ENCODE data around the gene MSRB3. TPM values are rescaled to one million over a fixed set of nuclear protein-coding genes. Genes with fewer than 3 reads are reported as not detected.

MSRB3 gene
- total RNA-seq, 1 experiment from 2014 or later = 5.9 TPM

DNA sequence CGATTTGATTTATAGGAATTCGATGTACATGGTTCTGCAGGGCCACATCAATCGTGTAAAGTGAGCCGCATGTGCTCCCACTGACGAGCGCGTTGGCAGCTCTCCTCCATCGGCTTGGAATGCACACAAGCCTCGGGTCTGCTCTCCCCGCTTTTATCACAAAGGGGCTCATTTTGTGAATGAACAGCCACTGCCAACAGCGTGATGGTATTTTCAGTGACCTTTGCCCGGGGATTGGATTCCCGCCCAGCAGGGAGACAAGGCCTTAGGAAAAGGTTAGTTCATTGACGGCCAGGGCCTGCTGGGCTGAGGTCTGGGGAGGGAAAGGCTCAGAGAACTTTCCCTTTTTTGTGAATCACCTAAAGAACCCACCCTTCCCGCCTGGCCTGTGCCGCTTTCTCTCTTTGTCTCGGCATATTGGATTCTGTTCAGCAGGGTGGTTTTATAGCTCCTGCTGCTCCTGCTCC is 232.1 kb downstream of the MSRB3 start:
- ChIA-PET CTCF (no interaction called here), POLR2A (ENCODE audit: unreplicated experiment) (no interaction called here)
- BruUV-seq (replicated peaks) = no TSS peak
- TF ChIP-seq, protein P1, sequence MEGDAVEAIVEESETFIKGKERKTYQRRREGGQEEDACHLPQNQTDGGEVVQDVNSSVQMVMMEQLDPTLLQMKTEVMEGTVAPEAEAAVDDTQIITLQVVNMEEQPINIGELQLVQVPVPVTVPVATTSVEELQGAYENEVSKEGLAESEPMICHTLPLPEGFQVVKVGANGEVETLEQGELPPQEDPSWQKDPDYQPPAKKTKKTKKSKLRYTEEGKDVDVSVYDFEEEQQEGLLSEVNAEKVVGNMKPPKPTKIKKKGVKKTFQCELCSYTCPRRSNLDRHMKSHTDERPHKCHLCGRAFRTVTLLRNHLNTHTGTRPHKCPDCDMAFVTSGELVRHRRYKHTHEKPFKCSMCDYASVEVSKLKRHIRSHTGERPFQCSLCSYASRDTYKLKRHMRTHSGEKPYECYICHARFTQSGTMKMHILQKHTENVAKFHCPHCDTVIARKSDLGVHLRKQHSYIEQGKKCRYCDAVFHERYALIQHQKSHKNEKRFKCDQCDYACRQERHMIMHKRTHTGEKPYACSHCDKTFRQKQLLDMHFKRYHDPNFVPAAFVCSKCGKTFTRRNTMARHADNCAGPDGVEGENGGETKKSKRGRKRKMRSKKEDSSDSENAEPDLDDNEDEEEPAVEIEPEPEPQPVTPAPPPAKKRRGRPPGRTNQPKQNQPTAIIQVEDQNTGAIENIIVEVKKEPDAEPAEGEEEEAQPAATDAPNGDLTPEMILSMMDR (conservative IDR thresholded peaks at IDR 0.05; ENCODE audit: low read depth, low read length) = no peak
- TF ChIP-seq EZH2phosphoT487 (IDR thresholded peaks at IDR 0.05; ENCODE audit: borderline replicate concordance, low read length) (no peak), EZH2 (IDR thresholded peaks at IDR 0.05; ENCODE audit: low read length, unreplicated experiment) (no peak)
- Histone ChIP-seq H3K4me2 (ENCODE audit: low read length) (no peak overlapping the region), H3K4me3 (ENCODE audit: low read length) (no peak overlapping the region), H3F3A (ENCODE audit: low read length, unreplicated experiment) (no peaks in the 10 kb centered on the region), H3K9me3 (ENCODE audit: low read length) (no peaks in the 10 kb centered on the region), H3K9ac (ENCODE audit: low read length) (no peak overlapping the region), H3K36me3 (ENCODE audit: low read depth, low read length) (no peaks in the 10 kb centered on the region), H3K9me2 (replicated peaks; ENCODE audit: low read length) (no peaks in the 10 kb centered on the region), H3K27me3 (ENCODE audit: low read length) (no peaks in the 10 kb centered on the region), H3K4me1 (ENCODE audit: insufficient read depth, low read length) (no peaks in the 10 kb centered on the region; the same call in 1 of the 2 replicates), H3K27ac (ENCODE audit: low read length) (no peak overlapping the region), H4K20me1 (ENCODE audit: low read length) (no peaks in the 10 kb centered on the region), H2AFZ (ENCODE audit: low read length) (no peak overlapping the region), H3K79me2 (ENCODE audit: low read length) (no peaks in the 10 kb centered on the region)
- ATAC-seq (no peak), DNase-seq (no peak)
- intact Hi-C loops (cut with micrococcal nuclease) = no loop called here

DNA sequence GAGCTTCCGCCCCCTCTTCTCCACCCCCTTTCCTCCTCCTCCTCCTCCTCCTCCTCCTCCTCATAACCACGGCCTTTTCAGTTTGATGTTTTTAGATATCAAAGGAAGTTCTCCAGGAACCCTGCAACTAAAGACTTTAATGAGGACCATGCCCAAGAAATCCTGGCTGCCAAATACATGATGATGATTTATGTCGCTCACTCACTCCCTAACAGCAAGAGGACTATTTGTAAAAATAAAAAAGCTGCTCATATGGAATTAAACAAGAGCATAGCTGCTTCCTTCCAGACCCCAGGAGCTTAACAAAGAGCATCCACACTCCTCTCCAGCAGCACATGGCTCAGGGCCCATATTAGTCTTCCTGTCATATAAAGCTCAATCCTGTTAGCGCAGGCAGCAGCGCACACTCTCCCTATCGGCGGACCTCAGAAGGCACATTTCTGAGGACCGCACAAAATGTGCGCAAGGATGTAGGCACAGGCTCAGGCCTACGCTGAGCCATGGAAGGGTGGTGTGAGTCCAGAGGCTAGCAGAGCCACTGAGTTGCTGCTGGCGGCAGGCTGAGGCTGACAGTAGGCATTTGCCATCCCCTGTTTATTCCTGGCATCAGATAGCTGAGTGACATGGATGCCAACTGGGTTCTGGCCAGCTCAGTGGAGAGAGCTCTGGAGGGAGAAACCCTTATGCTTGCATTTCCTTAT is 232.8 kb downstream of the MSRB3 start:
- Histone ChIP-seq H3K4me2 (ENCODE audit: low read length) (no peak overlapping the region), H4K20me1 (ENCODE audit: low read length) (no peaks in the 10 kb centered on the region), H3F3A (ENCODE audit: low read length, unreplicated experiment) (no peaks in the 10 kb centered on the region), H3K4me1 (ENCODE audit: insufficient read depth, low read length) (no peaks in the 10 kb centered on the region), H3K27ac (ENCODE audit: low read length) (no peak overlapping the region), H3K9me3 (ENCODE audit: low read length) (no peaks in the 10 kb centered on the region), H3K9ac (ENCODE audit: low read length) (no peak overlapping the region), H3K79me2 (ENCODE audit: low read length) (no peaks in the 10 kb centered on the region), H3K9me2 (replicated peaks; ENCODE audit: low read length) (no peaks in the 10 kb centered on the region), H3K36me3 (ENCODE audit: low read depth, low read length) (no peaks in the 10 kb centered on the region), H3K4me3 (ENCODE audit: low read length) (no peak overlapping the region), H2AFZ (ENCODE audit: low read length) (no peak overlapping the region), H3K27me3 (ENCODE audit: low read length) (no peaks in the 10 kb centered on the region)
- ChIA-PET CTCF (no interaction called here), POLR2A (ENCODE audit: unreplicated experiment) (no interaction called here)
- ATAC-seq (no peak), DNase-seq (no peak)
- intact Hi-C loops (cut with micrococcal nuclease) = no loop called here
- TF ChIP-seq, protein P1 (conservative IDR thresholded peaks at IDR 0.05; ENCODE audit: low read depth, low read length) = no peak
- TF ChIP-seq EZH2 (IDR thresholded peaks at IDR 0.05; ENCODE audit: low read length, unreplicated experiment) (no peak), EZH2phosphoT487 (IDR thresholded peaks at IDR 0.05; ENCODE audit: borderline replicate concordance, low read length) (no peak)
- no TSS peak for BruUV-seq (replicated peaks)

DNA sequence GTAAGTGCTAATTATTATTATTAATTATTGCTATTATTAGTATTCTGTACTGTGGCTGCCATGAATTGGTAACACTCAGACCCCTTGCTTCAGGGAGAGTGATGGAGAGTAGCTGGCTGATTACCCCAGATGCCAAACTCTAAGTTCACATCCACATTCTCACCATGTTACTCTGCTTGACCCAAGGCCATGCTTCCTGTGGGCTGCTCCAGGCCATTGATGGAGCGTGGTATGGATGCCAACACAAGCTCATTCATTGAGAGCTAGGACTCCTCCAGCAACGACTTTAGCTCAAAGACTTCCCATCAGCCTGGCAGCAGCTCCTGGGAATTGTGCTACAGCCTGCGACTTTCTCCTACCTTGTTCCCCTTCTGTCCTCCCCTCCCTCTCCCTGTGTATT is 233.4 kb downstream of the MSRB3 start:
- no peaks in the 10 kb centered on the region for H3F3A ChIP-seq (ENCODE audit: low read length, unreplicated experiment)
- ATAC-seq (no peak), DNase-seq (no peak)
- H3K36me3 ChIP-seq (ENCODE audit: low read depth, low read length) = no peaks in the 10 kb centered on the region
- H3K4me2 ChIP-seq (ENCODE audit: low read length) = no peak overlapping the region
- H3K27ac ChIP-seq (ENCODE audit: low read length) = no peak overlapping the region
- H3K4me3 ChIP-seq (ENCODE audit: low read length) = no peak overlapping the region
- no peak overlapping the region for H2AFZ ChIP-seq (ENCODE audit: low read length)
- no peaks in the 10 kb centered on the region for H3K79me2 ChIP-seq (ENCODE audit: low read length)
- no TSS peak for BruUV-seq (replicated peaks)
- POLR2A ChIA-PET (ENCODE audit: unreplicated experiment) = no interaction called here
- TF ChIP-seq EZH2phosphoT487 (IDR thresholded peaks at IDR 0.05; ENCODE audit: borderline replicate concordance, low read length) (no peak), EZH2 (IDR thresholded peaks at IDR 0.05; ENCODE audit: low read length, unreplicated experiment) (no peak)
- TF ChIP-seq, protein P1 (conservative IDR thresholded peaks at IDR 0.05; ENCODE audit: low read depth, low read length) = no peak
- intact Hi-C loops (cut with micrococcal nuclease) = no loop called here
- no peaks in the 10 kb centered on the region for H4K20me1 ChIP-seq (ENCODE audit: low read length)
- no peak overlapping the region for H3K9ac ChIP-seq (ENCODE audit: low read length)
- H3K27me3 ChIP-seq (ENCODE audit: low read length) = no peaks in the 10 kb centered on the region
- no peaks in the 10 kb centered on the region for H3K9me2 ChIP-seq (replicated peaks; ENCODE audit: low read length)
- H3K9me3 ChIP-seq (ENCODE audit: low read length) = no peaks in the 10 kb centered on the region
- H3K4me1 ChIP-seq (ENCODE audit: insufficient read depth, low read length) = no peaks in the 10 kb centered on the region
- CTCF ChIA-PET = no interaction called here

Measured in PC-3 (cell line).